CD4-positive, alpha-beta T cell treated with Interleukin-15 for 1 hour (primary cell): ENCODE measurements around the gene TRIM32.

Source experiments
- DNase-seq: peaks from one replicate; pipeline ENCODE4 v3.0.0-alpha.2; 2020

Gene TRIM32

GRCh38 chr9:116687074-116687753 lies at the start of gene TRIM32:
Gene TRIM32 (plus strand): TSS chr9:116687305. CDS start chr9:116697743, 10,438 bp downstream.
- DNase-seq: peak; percentile 89

GRCh38 chr9:116639251-116639741 lies 47.8 kb upstream of the TRIM32 start:
- no peak for DNase-seq

- no peak for DNase-seq
Measured at GRCh38 chr9:116641292-116642059, 45.6 kb upstream of the TRIM32 start.

- DNase-seq: no peak
Measured at GRCh38 chr9:116643691-116644090, 43.4 kb upstream of the TRIM32 start.

- no peak for DNase-seq
Measured at GRCh38 chr9:116644091-116644688, 42.9 kb upstream of the TRIM32 start.

GRCh38 chr9:116646661-116647514 lies 40.2 kb upstream of the TRIM32 start:
- DNase-seq: no peak

GRCh38 chr9:116647515-116647809 lies 39.6 kb upstream of the TRIM32 start:
- no peak for DNase-seq

GRCh38 chr9:116653348-116654058 lies 33.6 kb upstream of the TRIM32 start:
- DNase-seq: no peak

GRCh38 chr9:116654059-116654355 lies 33.1 kb upstream of the TRIM32 start:
- no peak for DNase-seq

- DNase-seq: no peak
Measured at GRCh38 chr9:116656501-116656971, 30.6 kb upstream of the TRIM32 start.

GRCh38 chr9:116656977-116657376 lies 30.1 kb upstream of the TRIM32 start:
- no peak for DNase-seq

- no peak for DNase-seq
Measured at GRCh38 chr9:116658265-116658664, 28.8 kb upstream of the TRIM32 start.

- DNase-seq: no peak
Measured at GRCh38 chr9:116661037-116661954, 25.8 kb upstream of the TRIM32 start.

- no peak for DNase-seq
Measured at GRCh38 chr9:116662646-116663310, 24.3 kb upstream of the TRIM32 start.

GRCh38 chr9:116663581-116663980 lies 23.5 kb upstream of the TRIM32 start:
- no peak for DNase-seq

GRCh38 chr9:116668970-116669695 lies 18.0 kb upstream of the TRIM32 start:
- DNase-seq: no peak

- DNase-seq: no peak
Measured at GRCh38 chr9:116671605-116672004, 15.5 kb upstream of the TRIM32 start.

- no peak for DNase-seq
Measured at GRCh38 chr9:116673375-116673774, 13.7 kb upstream of the TRIM32 start.

- DNase-seq: no peak
Measured at GRCh38 chr9:116674210-116674980, 12.7 kb upstream of the TRIM32 start.
